LoVo (cell line): Measurements from ENCODE around the gene SORCS2.

Source experiments
- DNase-seq: peaks from one replicate; pipeline ENCODE4 v3.0.0-alpha.2; 2016; ENCODE audit warnings: low spot score

The SORCS2 gene

GRCh38 chr4:7474320-7474719, 282.0 kb downstream of the SORCS2 start:
- no peak for DNase-seq

GRCh38 chr4:7475207-7475606, 282.9 kb downstream of the SORCS2 start:
- DNase-seq = no peak

- no peak for DNase-seq
Measured at GRCh38 chr4:7476820-7477219, 284.5 kb downstream of the SORCS2 start.

GRCh38 chr4:7477695-7478094, 285.4 kb downstream of the SORCS2 start:
- no peak for DNase-seq

- no peak for DNase-seq
Measured at GRCh38 chr4:7478665-7479064, 286.3 kb downstream of the SORCS2 start.

- DNase-seq = no peak
Measured at GRCh38 chr4:7480423-7480822, 288.1 kb downstream of the SORCS2 start.

GRCh38 chr4:7481227-7481626, 288.9 kb downstream of the SORCS2 start:
- DNase-seq = no peak

GRCh38 chr4:7485096-7485495, 292.8 kb downstream of the SORCS2 start:
- no peak for DNase-seq

- no peak for DNase-seq
Measured at GRCh38 chr4:7486101-7486500, 293.8 kb downstream of the SORCS2 start.

- no peak for DNase-seq
Measured at GRCh38 chr4:7487502-7487901, 295.2 kb downstream of the SORCS2 start.

GRCh38 chr4:7487998-7488671, 295.8 kb downstream of the SORCS2 start:
- no peak for DNase-seq

GRCh38 chr4:7491915-7492314, 299.6 kb downstream of the SORCS2 start:
- no peak for DNase-seq

- no peak for DNase-seq
Measured at GRCh38 chr4:7498446-7499200, 306.3 kb downstream of the SORCS2 start.

- DNase-seq = no peak
Measured at GRCh38 chr4:7499661-7500060, 307.3 kb downstream of the SORCS2 start.

GRCh38 chr4:7500404-7500803, 308.1 kb downstream of the SORCS2 start:
- no peak for DNase-seq

- DNase-seq = no peak
Measured at GRCh38 chr4:7501314-7501713, 309.0 kb downstream of the SORCS2 start.

- DNase-seq = no peak
Measured at GRCh38 chr4:7501873-7502272, 309.5 kb downstream of the SORCS2 start.

GRCh38 chr4:7503559-7504249, 311.4 kb downstream of the SORCS2 start:
- DNase-seq = no peak

GRCh38 chr4:7505116-7505900, 313.0 kb downstream of the SORCS2 start:
- DNase-seq = no peak

GRCh38 chr4:7506119-7506518, 313.8 kb downstream of the SORCS2 start:
- DNase-seq = no peak

GRCh38 chr4:7506572-7506971, 314.2 kb downstream of the SORCS2 start:
- no peak for DNase-seq

- DNase-seq = no peak
Measured at GRCh38 chr4:7507381-7507780, 315.0 kb downstream of the SORCS2 start.
